Esophagus (tissue), 2 donors: ENCODE data around the gene HDAC4. TPM values are rescaled to one million over a fixed set of nuclear protein-coding genes. Genes with fewer than 3 reads are reported as not detected.

Experiments used
- H3K27ac ChIP-seq, 2 donors: one replicate each; pipeline ENCODE4 v1.5.1; 2013; ENCODE audit warnings: low read depth in 2 of 2, mild to moderate bottlenecking in 2 of 2, inconsistent platforms in 1 of 2, low read length in 1 of 2, moderate library complexity in 1 of 2
- H3K27me3 ChIP-seq, 2 donors: one replicate each; pipeline ENCODE4 v1.6.1; 2013; ENCODE audit warnings: low read length in 2 of 2, control low read depth in 1 of 2, mild to moderate bottlenecking in 1 of 2; ENCODE audit not compliant: insufficient read depth in 2 of 2, control insufficient read depth in 1 of 2
- H3K36me3 ChIP-seq, 2 donors: one replicate each; pipeline ENCODE4 v1.6.1; 2013; ENCODE audit warnings: low read length in 1 of 2; ENCODE audit not compliant: control insufficient read depth in 2 of 2, insufficient read depth in 2 of 2
- H3K4me1 ChIP-seq, 2 donors: one replicate each; pipeline ENCODE4 v1.6.1; 2013; ENCODE audit warnings: low read length in 1 of 2; ENCODE audit not compliant: control insufficient read depth in 2 of 2, insufficient read depth in 2 of 2
- H3K4me3 ChIP-seq, 2 donors: one replicate each; pipeline ENCODE4 v1.5.1; 2013; ENCODE audit warnings: low read length in 2 of 2, mild to moderate bottlenecking in 2 of 2, low read depth in 1 of 2, moderate library complexity in 1 of 2
- H3K9me3 ChIP-seq, 2 donors: one replicate each; pipeline ENCODE4 v1.6.1; 2013; ENCODE audit warnings: mild to moderate bottlenecking in 2 of 2, low read depth in 1 of 2, low read length in 1 of 2, moderate library complexity in 1 of 2; ENCODE audit not compliant: control insufficient read depth in 2 of 2, insufficient read depth in 1 of 2
- WGBS, 2 donors: extraction: QIAGEN DNeasy Blood & Tissue Kit; methylation state at CpG; one replicate each; pipeline ENCODE4 v1.1.7; 2013; 5-methylcytosine and 5-hydroxymethylcytosine counted together
- polyA plus RNA-seq, 2 donors: library from polyadenylated mRNA; stranded (reverse); fragments of 200-250 nt; gene quantifications; one replicate each; pipeline ENCODE4 v1.2.3, GENCODE V29; 2013
- donor health status: healthy with polysubstance abuse.
- donor health status: Bipolar disorder and iron deficiency.

Gene HDAC4
- polyA plus RNA-seq, 2 donors, result 5.9 to 10.2 TPM

DNA sequence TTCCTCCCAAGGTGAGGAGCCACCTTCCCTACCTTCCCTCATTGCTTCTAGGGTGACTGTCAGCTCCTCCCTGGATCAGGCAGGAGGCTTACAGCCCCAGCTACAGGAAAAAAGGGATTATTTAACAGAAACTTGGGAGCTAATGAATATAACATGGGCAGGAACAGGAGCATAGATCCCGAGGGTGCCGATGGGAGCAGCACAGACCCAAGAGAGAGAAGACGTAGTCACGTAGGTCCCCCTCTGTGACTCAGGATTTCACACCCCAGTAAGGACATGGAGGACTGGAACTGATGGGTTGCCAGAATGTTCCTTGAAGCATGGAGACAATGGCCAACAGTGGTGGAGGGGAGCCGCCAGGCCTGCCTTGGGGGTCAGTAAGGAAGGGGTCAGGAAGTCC is 10.3 kb upstream of the HDAC4 start:
- no peak overlapping the region for H3K27ac ChIP-seq
- H3K4me1 ChIP-seq, result no peaks in the 10 kb centered on the region
- no peaks in the 10 kb centered on the region for H3K36me3 ChIP-seq
- 89 to 91% methylated on average over 5 of the region's 5 CpGs for WGBS, 2 donors
- H3K4me3 ChIP-seq, result no peak overlapping the region
- no peaks in the 10 kb centered on the region for H3K9me3 ChIP-seq
- H3K27me3 ChIP-seq, result no peaks in the 10 kb centered on the region

- Histone ChIP-seq H3K27me3 (no peaks in the 10 kb centered on the region), H3K4me1 (no peaks in the 10 kb centered on the region), H3K4me3 (no peak overlapping the region), H3K36me3 (no peaks in the 10 kb centered on the region), H3K27ac (no peak overlapping the region), H3K9me3 (no peaks in the 10 kb centered on the region)
- WGBS, 2 donors, result 82 to 85% methylated on average over 6 of the region's 6 CpGs
Measured at GRCh38 chr2:239409976-239410375, 9.2 kb upstream of the HDAC4 start.

GRCh38 chr2:239407112-239407511 is 6.3 kb upstream of the HDAC4 start:
- no peaks in the 10 kb centered on the region for H3K4me1 ChIP-seq
- 87% methylated on average over 13 of the region's 13 CpGs for WGBS, 2 donors
- H3K27ac ChIP-seq, result no peak overlapping the region
- H3K9me3 ChIP-seq, result no peaks in the 10 kb centered on the region
- no peaks in the 10 kb centered on the region for H3K27me3 ChIP-seq
- no peak overlapping the region for H3K4me3 ChIP-seq
- no peaks in the 10 kb centered on the region for H3K36me3 ChIP-seq

DNA sequence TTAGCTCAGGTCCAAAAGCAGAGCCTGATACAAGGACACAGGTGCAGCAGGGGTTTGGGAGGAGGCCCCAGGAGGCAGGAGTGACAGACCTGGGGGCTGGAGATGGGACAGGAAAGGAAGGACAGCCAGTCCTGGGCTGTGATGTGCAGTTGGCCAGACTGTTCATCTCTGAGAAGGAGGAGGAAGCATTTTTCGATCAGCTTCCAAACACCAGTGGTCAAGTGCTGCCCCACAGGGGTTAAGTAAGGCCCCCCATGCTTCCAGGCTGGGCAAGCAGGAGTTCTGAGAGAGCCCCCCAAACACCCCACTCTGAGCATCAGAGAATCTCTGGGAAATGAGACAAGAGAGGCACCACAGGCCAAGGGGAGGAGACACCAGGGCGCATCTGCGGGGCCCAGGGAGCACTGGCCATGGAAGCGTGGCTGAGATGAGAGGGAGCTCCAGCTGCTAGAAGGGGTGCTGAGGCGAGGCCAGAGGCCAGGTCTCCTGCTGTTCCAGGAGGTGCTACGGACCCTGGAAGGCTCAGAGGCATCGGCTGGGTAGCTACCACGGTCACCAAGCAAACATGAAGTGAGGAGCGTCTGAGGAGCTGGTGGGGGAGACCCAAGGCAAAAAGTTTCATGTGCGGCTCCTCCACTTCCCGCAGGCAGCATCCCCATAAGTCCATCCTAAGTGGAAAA is 5.6 kb upstream of the HDAC4 start:
- H3K4me1 ChIP-seq, result no peaks in the 10 kb centered on the region
- H3K36me3 ChIP-seq, result no peaks in the 10 kb centered on the region
- H3K4me3 ChIP-seq, result no peak overlapping the region
- no peaks in the 10 kb centered on the region for H3K27me3 ChIP-seq
- 89 to 93% methylated on average over 11 of the region's 11 CpGs for WGBS, 2 donors
- no peak overlapping the region for H3K27ac ChIP-seq
- no peaks in the 10 kb centered on the region for H3K9me3 ChIP-seq

DNA sequence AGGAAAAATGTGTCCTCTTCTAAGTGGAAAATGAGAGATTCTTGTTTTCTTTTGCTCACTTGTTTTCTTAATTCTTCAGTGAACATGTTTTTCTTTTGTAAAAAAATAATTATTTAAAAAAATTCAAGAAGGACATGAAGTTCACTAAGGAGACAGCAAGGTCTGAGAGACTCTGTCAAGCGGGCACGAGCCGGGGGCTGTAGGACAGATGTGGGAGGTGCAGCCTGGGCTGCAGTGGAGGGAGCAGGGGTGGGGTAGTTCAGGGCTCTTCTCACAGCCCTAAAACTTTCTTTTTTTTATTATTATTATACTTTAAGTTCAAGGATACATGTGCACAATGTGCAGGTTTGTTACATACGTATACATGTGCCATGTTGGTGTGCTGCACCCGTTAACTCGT is 4.3 kb upstream of the HDAC4 start:
- no peak overlapping the region for H3K27ac ChIP-seq
- no peaks in the 10 kb centered on the region for H3K36me3 ChIP-seq
- H3K9me3 ChIP-seq, result no peaks in the 10 kb centered on the region
- no peaks in the 10 kb centered on the region for H3K4me1 ChIP-seq
- H3K4me3 ChIP-seq, result no peak overlapping the region
- WGBS, 2 donors, result 90 to 92% methylated on average over 6 of the region's 6 CpGs
- no peaks in the 10 kb centered on the region for H3K27me3 ChIP-seq

DNA sequence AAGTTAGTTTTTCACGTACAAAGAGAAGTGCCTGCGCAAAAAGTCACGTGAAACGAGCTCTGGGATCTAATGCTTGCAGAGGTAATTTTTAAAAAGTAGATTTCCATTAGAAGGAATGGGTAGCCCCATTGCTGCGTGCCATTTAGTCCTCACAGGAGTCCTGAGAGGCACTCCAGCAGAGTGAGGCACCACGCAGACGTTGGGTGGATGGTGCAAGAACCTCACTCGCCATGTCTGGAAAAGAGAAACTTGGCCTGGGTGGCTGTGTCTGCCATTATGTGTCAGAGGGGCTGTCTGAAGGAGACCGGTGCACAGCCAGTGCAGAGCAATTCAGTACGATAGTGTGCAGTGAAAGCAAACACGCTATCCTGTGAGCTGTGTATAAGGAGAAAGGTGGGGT is 1.8 kb upstream of the HDAC4 start:
- Histone ChIP-seq H3K9me3 (no peaks in the 10 kb centered on the region), H3K4me3 (no peak overlapping the region)
- 97 to 99% methylated on average over 11 of the region's 11 CpGs for WGBS, 2 donors

DNA sequence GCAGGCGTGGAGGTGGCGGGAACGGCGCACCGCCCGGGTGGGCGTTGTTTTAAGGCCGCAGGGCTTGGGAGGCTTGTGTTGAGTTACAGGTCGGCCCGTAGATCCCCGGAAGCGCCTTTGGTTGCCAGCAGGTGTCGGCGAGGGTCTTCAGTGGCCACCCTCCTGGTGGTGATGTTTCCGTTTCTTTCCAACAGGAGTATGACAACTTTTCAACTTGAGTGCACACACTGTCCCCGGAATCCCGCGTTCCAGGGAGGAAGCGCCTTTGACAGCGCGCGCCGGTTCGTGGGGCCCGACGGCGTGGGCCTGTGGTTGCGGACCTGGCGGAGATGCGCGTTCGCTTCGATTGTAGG is 1.0 kb upstream of the HDAC4 start:
- Histone ChIP-seq H3K4me1 (peaks cover 3 to 6% of the 10 kb centered on the region in 2 donors), H3K36me3 (no peaks in the 10 kb centered on the region), H3K27me3 (no peaks in the 10 kb centered on the region), H3K9me3 (no peaks in the 10 kb centered on the region), H3K27ac (peak overlapping the region; percentile 98 to 99), H3K4me3 (peak overlapping the region; percentile 67 to 77)
- WGBS, 2 donors, result 1% methylated on average over 33 of the region's 33 CpGs

More for the DNA sequence above, 1.8 kb upstream of the HDAC4 start:
- H3K4me1 ChIP-seq, result peaks cover 0 to 3% of the 10 kb centered on the region in 2 donors
- no peak overlapping the region for H3K27ac ChIP-seq
- no peaks in the 10 kb centered on the region for H3K27me3 ChIP-seq
- no peaks in the 10 kb centered on the region for H3K36me3 ChIP-seq

DNA sequence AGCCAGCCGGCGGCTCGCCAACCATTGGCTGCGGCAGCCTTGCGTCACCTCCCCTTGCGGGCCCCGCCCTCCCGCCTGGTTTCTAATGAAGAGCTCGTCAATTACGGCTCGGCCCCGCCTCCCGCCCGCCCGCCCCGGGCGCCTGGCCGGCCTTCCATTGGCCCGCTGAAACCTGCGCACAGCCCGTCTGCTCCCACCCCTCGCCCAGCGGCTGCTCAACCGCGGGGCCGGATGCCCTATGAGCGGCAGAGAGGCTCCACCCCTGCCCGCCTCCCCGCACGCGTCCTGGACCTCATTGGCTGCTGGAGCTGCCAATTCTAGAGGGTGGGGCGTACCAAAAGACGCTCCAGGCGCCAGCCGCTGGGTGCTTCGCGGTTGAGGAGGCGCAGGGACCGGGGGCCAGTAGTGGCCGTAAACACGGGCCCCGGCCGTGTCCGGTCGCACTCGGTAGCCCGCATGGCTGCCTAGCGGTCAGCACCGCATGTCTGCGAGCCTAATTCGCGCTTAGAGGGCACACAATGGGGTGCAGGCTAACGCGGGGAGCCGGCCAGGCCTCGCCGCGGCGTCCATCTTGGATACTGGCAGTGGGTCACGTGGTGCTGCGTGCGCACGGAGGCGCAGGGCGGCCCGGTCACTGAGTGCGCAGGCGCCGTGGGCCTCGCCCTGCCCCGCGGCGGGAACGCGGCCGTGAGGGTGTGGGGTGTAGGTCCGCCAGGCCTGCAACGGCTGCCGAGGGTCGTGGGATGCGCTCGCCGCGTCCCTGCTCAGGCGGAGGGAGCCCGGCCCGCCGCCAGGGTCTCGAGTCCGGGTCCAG is 454 bp upstream of the HDAC4 start:
- Histone ChIP-seq H3K27ac (peak overlapping the region; percentile 98 to 99), H3K4me3 (peak overlapping the region; percentile 77 to 86)
- 0 to 1% methylated on average over 85 to 90 of the region's 90 CpGs for WGBS, 2 donors

GRCh38 chr2:239399921-239400595 is 762 bp downstream of the HDAC4 start:
- Histone ChIP-seq H3K27me3 (no peaks in the 10 kb centered on the region), H3K4me1 (peaks cover 3 to 6% of the 10 kb centered on the region in 2 donors), H3K36me3 (peaks cover 0 to under 1% of the 10 kb centered on the region in 2 donors), H3K4me3 (peak overlapping the region; percentile 36 to 86), H3K9me3 (no peaks in the 10 kb centered on the region), H3K27ac (peak overlapping the region; percentile 88 to 97)
- WGBS, 2 donors, result 0 to 1% methylated on average over 50 to 87 of the region's 87 CpGs

More for the DNA sequence above, 454 bp upstream of the HDAC4 start:
- H3K27me3 ChIP-seq, result no peaks in the 10 kb centered on the region
- H3K36me3 ChIP-seq, result no peaks in the 10 kb centered on the region
- no peaks in the 10 kb centered on the region for H3K9me3 ChIP-seq
- H3K4me1 ChIP-seq, result peaks cover 3 to 6% of the 10 kb centered on the region in 2 donors
